Ascending aorta (tissue), 2 donors: ENCODE measurements around the gene LNX1. TPM values are rescaled to one million over a fixed set of nuclear protein-coding genes. Genes with fewer than 3 reads are reported as not detected.
"Not testable (repeated sequence)": the region's sequence is repeated elsewhere in the genome, so short reads cannot be mapped to it uniquely, and the experiment has no call there.

ENCODE experiments used
- DNase-seq, 2 donors: peaks; one replicate each; pipeline ENCODE4 v3.0.0-alpha.2; 2019; ENCODE audit warnings: low spot score in 2 of 2
- H3K27ac ChIP-seq, 2 donors: fragments of 200-600 bp; sonication (generic); one replicate each; pipeline ENCODE4 v1.5.1; 2016 to 2017; ENCODE audit warnings: mild to moderate bottlenecking in 1 of 2
- H3K27me3 ChIP-seq: fragments of 200-600 bp; sonication (generic); one replicate; pipeline ENCODE4 v1.5.1; 2017
- H3K36me3 ChIP-seq, 2 donors: fragments of 200-600 bp; sonication (generic); one replicate each; pipeline ENCODE4 v1.5.1; 2016
- H3K4me1 ChIP-seq, 2 donors: fragments of 200-600 bp; sonication (generic); one replicate each; pipeline ENCODE4 v1.5.1; 2016 to 2017; ENCODE audit warnings: mild to moderate bottlenecking in 1 of 2
- H3K4me3 ChIP-seq, 2 donors: fragments of 200-600 bp; sonication (generic); one replicate each; pipeline ENCODE4 v1.5.1; 2016 to 2017; ENCODE audit warnings: mild to moderate bottlenecking in 1 of 2
- H3K9me3 ChIP-seq, 2 donors: fragments of 200-600 bp; sonication (generic); one replicate each; pipeline ENCODE4 v1.5.1; 2016
- CTCF ChIP-seq, 3 experiments: fragments of 200-600 bp in 2 of 3; fragments of 450-650 bp in 1 of 3; sonication (generic) in 2 of 3; IDR thresholded peaks; one replicate each; pipeline ENCODE4 v1.5.1; 2016 to 2019; ENCODE audit warnings: antibody characterized with exemption in 3 of 3, mild to moderate bottlenecking in 1 of 3, moderate library complexity in 1 of 3
- intact Hi-C: fragments of 100-400 bp; cut with DNase I; formaldehyde crosslinking; loops from one replicate; pipeline ENCODE4 v1.15.1; 2023
- total RNA-seq: library from RNA; depleted of rRNA; stranded (reverse); fragments of >200 nt; gene quantifications from one replicate; pipeline ENCODE4 v1.1.0, GENCODE V29; 2016

The LNX1 gene
- total RNA-seq, 1 donor from 2014 or later: 4.0 TPM

GRCh38 chr4:53478671-53479456, 112.4 kb downstream of the LNX1 start:
- no peak for TF ChIP-seq CTCF (IDR thresholded peaks at IDR 0.05)
- Histone ChIP-seq H3K4me1 (peaks cover 0 to 2% of the 10 kb centered on the region in 2 donors), H3K9me3 (no peaks in the 10 kb centered on the region), H3K27me3 (no peaks in the 10 kb centered on the region), H3K36me3 (peaks cover 0 to 3% of the 10 kb centered on the region in 2 donors), H3K27ac (no peak overlapping the region), H3K4me3 (no peak overlapping the region)
- intact Hi-C loops: no loop called here
- DNase-seq: no peak

- Histone ChIP-seq H3K36me3 (peaks cover 0 to 3% of the 10 kb centered on the region in 2 donors), H3K27me3 (no peaks in the 10 kb centered on the region), H3K4me1 (peaks cover 0 to 2% of the 10 kb centered on the region in 2 donors), H3K4me3 (no peak overlapping the region), H3K9me3 (no peaks in the 10 kb centered on the region), H3K27ac (no peak overlapping the region)
- DNase-seq: no peak
- no peak for TF ChIP-seq CTCF (IDR thresholded peaks at IDR 0.05)
- intact Hi-C loops: no loop called here
Observed at GRCh38 chr4:53477636-53478035, 113.7 kb downstream of the LNX1 start.

GRCh38 chr4:53477038-53477565, 114.2 kb downstream of the LNX1 start:
- Histone ChIP-seq H3K36me3 (peaks cover 0 to 3% of the 10 kb centered on the region in 2 donors), H3K27ac (peak overlapping the region in 1 of 2 donors; percentile 4), H3K4me3 (no peak overlapping the region), H3K4me1 (peaks cover 0 to 2% of the 10 kb centered on the region in 2 donors), H3K9me3 (no peaks in the 10 kb centered on the region), H3K27me3 (no peaks in the 10 kb centered on the region)
- intact Hi-C loops: no loop called here
- DNase-seq: no peak
- TF ChIP-seq CTCF (IDR thresholded peaks at IDR 0.05): no peak

GRCh38 chr4:53476232-53477037, 114.9 kb downstream of the LNX1 start:
- peaks cover 0 to 2% of the 10 kb centered on the region in 2 donors for H3K4me1 ChIP-seq
- no peak for TF ChIP-seq CTCF (IDR thresholded peaks at IDR 0.05)
- H3K9me3 ChIP-seq: no peaks in the 10 kb centered on the region
- intact Hi-C loops: no loop called here
- H3K27me3 ChIP-seq: no peaks in the 10 kb centered on the region
- no peak overlapping the region for H3K4me3 ChIP-seq
- DNase-seq: peak in 1 of 2 donors; percentile 85
- H3K27ac ChIP-seq: peak overlapping the region; percentile 4 to 31
- H3K36me3 ChIP-seq: peaks cover 0 to 3% of the 10 kb centered on the region in 2 donors

- H3K4me3 ChIP-seq, H3K9me3 ChIP-seq, H3K27me3 ChIP-seq, H3K4me1 ChIP-seq, DNase-seq, H3K27ac ChIP-seq, intact Hi-C loops: not testable (repeated sequence)
- peaks cover 6 to 14% of the 10 kb centered on the region in 2 donors for H3K36me3 ChIP-seq
Observed at GRCh38 chr4:53466576-53466975, 124.7 kb downstream of the LNX1 start.

GRCh38 chr4:53465891-53466290, 125.4 kb downstream of the LNX1 start:
- Histone ChIP-seq H3K36me3 (peaks cover 12 to 20% of the 10 kb centered on the region in 2 donors), H3K4me1 (no peaks in the 10 kb centered on the region), H3K27ac (no peak overlapping the region), H3K4me3 (no peak overlapping the region), H3K27me3 (no peaks in the 10 kb centered on the region), H3K9me3 (peaks cover 0 to 3% of the 10 kb centered on the region in 2 donors)
- TF ChIP-seq CTCF (IDR thresholded peaks at IDR 0.05): no peak
- no peak for DNase-seq
- intact Hi-C loops: no loop called here
